ENCODE measurements around the gene NET1.

DNA sequence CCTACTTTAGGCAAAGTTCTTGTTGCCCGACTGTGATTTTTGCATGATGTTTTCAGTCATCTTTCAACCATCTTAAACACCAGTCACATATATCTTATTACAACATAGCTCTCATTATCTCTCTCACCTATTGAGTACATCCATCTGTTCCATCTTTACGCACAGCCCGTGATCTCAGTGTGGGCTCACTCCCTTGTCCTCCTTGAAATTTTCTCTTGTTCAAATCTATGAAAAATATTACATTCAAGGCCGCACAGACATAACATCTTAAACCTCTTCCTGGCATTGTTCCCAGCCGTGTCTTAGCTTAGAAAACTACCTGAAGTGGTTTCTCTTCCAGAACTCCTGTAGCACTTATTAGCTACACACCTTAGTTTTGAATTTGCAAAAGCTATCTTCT lies 32.6 kb downstream of the NET1 start:
- TF ChIP-seq EP300 (IDR thresholded peaks at IDR 0.05; ENCODE audit: borderline replicate concordance) (no peak), RAD21 (IDR thresholded peaks at IDR 0.05; ENCODE audit: low read depth) (no peak), TAF1 (IDR thresholded peaks at IDR 0.05; ENCODE audit: low read depth) (no peak), TCF12 (IDR thresholded peaks at IDR 0.05; ENCODE audit: low read depth) (no peak), NFIC (IDR thresholded peaks at IDR 0.05) (no peak), CEBPB (IDR thresholded peaks at IDR 0.05) (no peak), TEAD4 (IDR thresholded peaks at IDR 0.05) (no peak), CREB1 (IDR thresholded peaks at IDR 0.05; ENCODE audit: low read depth) (no peak), FOXM1 (IDR thresholded peaks at IDR 0.05; ENCODE audit: borderline replicate concordance, low read depth) (no peak)
- TF ChIP-seq, protein P1, sequence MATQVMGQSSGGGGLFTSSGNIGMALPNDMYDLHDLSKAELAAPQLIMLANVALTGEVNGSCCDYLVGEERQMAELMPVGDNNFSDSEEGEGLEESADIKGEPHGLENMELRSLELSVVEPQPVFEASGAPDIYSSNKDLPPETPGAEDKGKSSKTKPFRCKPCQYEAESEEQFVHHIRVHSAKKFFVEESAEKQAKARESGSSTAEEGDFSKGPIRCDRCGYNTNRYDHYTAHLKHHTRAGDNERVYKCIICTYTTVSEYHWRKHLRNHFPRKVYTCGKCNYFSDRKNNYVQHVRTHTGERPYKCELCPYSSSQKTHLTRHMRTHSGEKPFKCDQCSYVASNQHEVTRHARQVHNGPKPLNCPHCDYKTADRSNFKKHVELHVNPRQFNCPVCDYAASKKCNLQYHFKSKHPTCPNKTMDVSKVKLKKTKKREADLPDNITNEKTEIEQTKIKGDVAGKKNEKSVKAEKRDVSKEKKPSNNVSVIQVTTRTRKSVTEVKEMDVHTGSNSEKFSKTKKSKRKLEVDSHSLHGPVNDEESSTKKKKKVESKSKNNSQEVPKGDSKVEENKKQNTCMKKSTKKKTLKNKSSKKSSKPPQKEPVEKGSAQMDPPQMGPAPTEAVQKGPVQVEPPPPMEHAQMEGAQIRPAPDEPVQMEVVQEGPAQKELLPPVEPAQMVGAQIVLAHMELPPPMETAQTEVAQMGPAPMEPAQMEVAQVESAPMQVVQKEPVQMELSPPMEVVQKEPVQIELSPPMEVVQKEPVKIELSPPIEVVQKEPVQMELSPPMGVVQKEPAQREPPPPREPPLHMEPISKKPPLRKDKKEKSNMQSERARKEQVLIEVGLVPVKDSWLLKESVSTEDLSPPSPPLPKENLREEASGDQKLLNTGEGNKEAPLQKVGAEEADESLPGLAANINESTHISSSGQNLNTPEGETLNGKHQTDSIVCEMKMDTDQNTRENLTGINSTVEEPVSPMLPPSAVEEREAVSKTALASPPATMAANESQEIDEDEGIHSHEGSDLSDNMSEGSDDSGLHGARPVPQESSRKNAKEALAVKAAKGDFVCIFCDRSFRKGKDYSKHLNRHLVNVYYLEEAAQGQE (IDR thresholded peaks at IDR 0.05; ENCODE audit: low read depth): no peak
- TF ChIP-seq, protein P2, sequence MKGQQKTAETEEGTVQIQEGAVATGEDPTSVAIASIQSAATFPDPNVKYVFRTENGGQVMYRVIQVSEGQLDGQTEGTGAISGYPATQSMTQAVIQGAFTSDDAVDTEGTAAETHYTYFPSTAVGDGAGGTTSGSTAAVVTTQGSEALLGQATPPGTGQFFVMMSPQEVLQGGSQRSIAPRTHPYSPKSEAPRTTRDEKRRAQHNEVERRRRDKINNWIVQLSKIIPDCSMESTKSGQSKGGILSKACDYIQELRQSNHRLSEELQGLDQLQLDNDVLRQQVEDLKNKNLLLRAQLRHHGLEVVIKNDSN (IDR thresholded peaks at IDR 0.05): no peak
